Right lobe of liver (tissue), 6 donors: ENCODE data around the gene CYB5RL. TPM values are rescaled to one million over a fixed set of nuclear protein-coding genes. Genes with fewer than 3 reads are reported as not detected.
A peak's percentile ranks its signal among the peaks of the same experiment; 100 is the strongest.

Experiments used
- ATAC-seq, 4 donors: fragments of 200-7000 bp; cut with Tn5 transposase; one replicate each; pipeline ENCODE4 v1.9.1; 2020; ENCODE audit warnings: mild to moderate bottlenecking in 4 of 4, moderate library complexity in 4 of 4
- DNase-seq, 3 donors: peaks; one replicate each; pipeline ENCODE4 v3.0.0-alpha.2; 2020
- H3K27ac ChIP-seq, 3 donors: fragments of 200-600 bp; one replicate each; pipeline ENCODE4 v1.8.0; 2022
- H3K27me3 ChIP-seq, 2 donors: fragments of 200-600 bp; one replicate each; pipeline ENCODE4 v1.8.0; 2022
- H3K36me3 ChIP-seq, 4 donors: fragments of 200-600 bp; sonication (generic) in 1 of 4; one replicate each; pipeline versions ENCODE4 v1.5.1 to v1.8.0; 2017 to 2022; ENCODE audit warnings: control low read depth in 1 of 4
- H3K4me1 ChIP-seq, 4 donors: fragments of 200-600 bp; sonication (generic) in 1 of 4; one replicate each; pipeline versions ENCODE4 v1.5.1 to v1.8.0; 2017 to 2022; ENCODE audit warnings: control low read depth in 1 of 4
- H3K4me3 ChIP-seq, 3 donors: fragments of 200-600 bp; one replicate each; pipeline ENCODE4 v1.8.0; 2022
- H3K9me3 ChIP-seq, 4 donors: fragments of 200-600 bp; sonication (generic) in 1 of 4; one replicate each; pipeline versions ENCODE4 v1.5.1 to v1.8.0; 2017 to 2022; ENCODE audit warnings: control low read depth in 1 of 4
- POLR2A ChIP-seq: fragments of 450-650 bp; IDR thresholded peaks from one replicate; pipeline ENCODE4 v1.6.1; 2017; ENCODE audit warnings: antibody characterized with exemption, mild to moderate bottlenecking
- WGBS: methylation state at CpG from one replicate; pipeline ENCODE4 v1.1.6; 2018; ENCODE audit warnings: low coverage, low lambda C conversion rate; ENCODE audit not compliant: insufficient coverage; ENCODE audit errors: missing lambda C conversion rate; 5-methylcytosine and 5-hydroxymethylcytosine counted together
- intact Hi-C, 2 donors: fragments of 100-400 bp; cut with DNase I; formaldehyde crosslinking; loops; one replicate each; pipeline versions ENCODE4 v1.11.2 to v1.14.1; 2022
- total RNA-seq, 6 experiments: library from RNA; depleted of rRNA in 2 of 6; stranded (reverse); fragments of >200 nt in 2 of 6; fragmentation: NEBNext Ultra II Directional in 3 of 6; extraction: Animal tissue kit (Norgen Biotek cat#: 25700) in 3 of 6; gene quantifications; one replicate each; pipeline versions ENCODE4 v1.1.0 to v1.2.4, GENCODE V29; 2016 to 2023
- TF ChIP-seq, protein P1 (sequence below), 4 donors: fragments of 200-600 bp in 3 of 4; fragments of 450-650 bp in 1 of 4; IDR thresholded peaks; one replicate each; pipeline versions ENCODE4 v1.5.1 to v1.8.0; 2016 to 2022; ENCODE audit warnings: antibody characterized with exemption in 4 of 4, mild to moderate bottlenecking in 2 of 4
- donor health status: DM: no; HTN: yes; CAD: no.
- donor health status: DM: no; HTN: no; CAD: no.
- donor health status: DM: no; HTN: no; CAD: no.
- donor health status: DM: no; HTN: yes; CAD: no.
- donor health status: DM: no; HTN: yes; CAD: no.

The CYB5RL gene
- total RNA-seq, 6 experiments from 2014 or later: 2.5 to 4.6 (median 3.0) TPM

GRCh38 chr1:54163573-54163972 lies 36.3 kb downstream of the CYB5RL start:
- H3K27ac ChIP-seq: no peak overlapping the region
- no peaks in the 10 kb centered on the region for H3K4me1 ChIP-seq
- ATAC-seq: no peak
- TF ChIP-seq, protein P1, sequence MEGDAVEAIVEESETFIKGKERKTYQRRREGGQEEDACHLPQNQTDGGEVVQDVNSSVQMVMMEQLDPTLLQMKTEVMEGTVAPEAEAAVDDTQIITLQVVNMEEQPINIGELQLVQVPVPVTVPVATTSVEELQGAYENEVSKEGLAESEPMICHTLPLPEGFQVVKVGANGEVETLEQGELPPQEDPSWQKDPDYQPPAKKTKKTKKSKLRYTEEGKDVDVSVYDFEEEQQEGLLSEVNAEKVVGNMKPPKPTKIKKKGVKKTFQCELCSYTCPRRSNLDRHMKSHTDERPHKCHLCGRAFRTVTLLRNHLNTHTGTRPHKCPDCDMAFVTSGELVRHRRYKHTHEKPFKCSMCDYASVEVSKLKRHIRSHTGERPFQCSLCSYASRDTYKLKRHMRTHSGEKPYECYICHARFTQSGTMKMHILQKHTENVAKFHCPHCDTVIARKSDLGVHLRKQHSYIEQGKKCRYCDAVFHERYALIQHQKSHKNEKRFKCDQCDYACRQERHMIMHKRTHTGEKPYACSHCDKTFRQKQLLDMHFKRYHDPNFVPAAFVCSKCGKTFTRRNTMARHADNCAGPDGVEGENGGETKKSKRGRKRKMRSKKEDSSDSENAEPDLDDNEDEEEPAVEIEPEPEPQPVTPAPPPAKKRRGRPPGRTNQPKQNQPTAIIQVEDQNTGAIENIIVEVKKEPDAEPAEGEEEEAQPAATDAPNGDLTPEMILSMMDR (IDR thresholded peaks at IDR 0.05): no peak
- no peak for TF ChIP-seq POLR2A
- DNase-seq: no peak
- no peaks in the 10 kb centered on the region for H3K36me3 ChIP-seq
- 75% methylated on average over 4 of the region's 5 CpGs for WGBS
- H3K27me3 ChIP-seq: no peaks in the 10 kb centered on the region
- no peaks in the 10 kb centered on the region for H3K9me3 ChIP-seq
- intact Hi-C loops: no loop called here
- no peak overlapping the region for H3K4me3 ChIP-seq

DNA sequence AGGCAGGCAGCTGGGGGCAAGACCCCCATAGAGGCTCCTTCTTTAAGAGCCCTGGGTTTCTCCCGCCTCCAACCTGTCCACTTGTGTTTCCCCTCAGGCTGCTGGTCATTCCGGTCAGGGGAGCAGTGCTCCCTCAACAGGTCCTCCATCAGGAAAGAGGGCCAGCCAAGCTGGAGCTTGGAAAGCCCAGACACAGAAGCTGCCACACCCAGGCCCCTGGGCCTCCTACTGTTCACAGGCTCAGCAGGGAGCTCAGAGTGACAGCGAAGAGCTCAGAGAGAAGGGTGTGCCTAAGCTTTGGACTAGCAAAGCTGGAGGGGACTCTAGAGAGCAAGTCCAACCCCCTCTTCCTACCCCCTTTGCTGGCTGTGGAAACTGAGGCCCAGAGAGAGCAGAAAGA lies 36.8 kb downstream of the CYB5RL start:
- no peaks in the 10 kb centered on the region for H3K4me1 ChIP-seq
- intact Hi-C loops: no loop called here
- no peak overlapping the region for H3K27ac ChIP-seq
- DNase-seq: no peak
- no peaks in the 10 kb centered on the region for H3K27me3 ChIP-seq
- ATAC-seq: no peak
- WGBS: 82% methylated on average over 2 of the region's 3 CpGs
- no peaks in the 10 kb centered on the region for H3K36me3 ChIP-seq
- H3K9me3 ChIP-seq: no peaks in the 10 kb centered on the region
- H3K4me3 ChIP-seq: no peak overlapping the region
- TF ChIP-seq POLR2A: no peak
- TF ChIP-seq, protein P1 (IDR thresholded peaks at IDR 0.05): no peak

GRCh38 chr1:54161495-54162168 lies 38.2 kb downstream of the CYB5RL start:
- H3K4me1 ChIP-seq: no peaks in the 10 kb centered on the region
- no peaks in the 10 kb centered on the region for H3K27me3 ChIP-seq
- intact Hi-C loops: no loop called here
- H3K36me3 ChIP-seq: no peaks in the 10 kb centered on the region
- DNase-seq (no peak), ATAC-seq (no peak)
- no peak overlapping the region for H3K4me3 ChIP-seq
- 61% methylated on average over 5 of the region's 6 CpGs for WGBS
- no peak overlapping the region for H3K27ac ChIP-seq
- TF ChIP-seq, protein P1 (IDR thresholded peaks at IDR 0.05): no peak
- TF ChIP-seq POLR2A: no peak
- no peaks in the 10 kb centered on the region for H3K9me3 ChIP-seq

DNA sequence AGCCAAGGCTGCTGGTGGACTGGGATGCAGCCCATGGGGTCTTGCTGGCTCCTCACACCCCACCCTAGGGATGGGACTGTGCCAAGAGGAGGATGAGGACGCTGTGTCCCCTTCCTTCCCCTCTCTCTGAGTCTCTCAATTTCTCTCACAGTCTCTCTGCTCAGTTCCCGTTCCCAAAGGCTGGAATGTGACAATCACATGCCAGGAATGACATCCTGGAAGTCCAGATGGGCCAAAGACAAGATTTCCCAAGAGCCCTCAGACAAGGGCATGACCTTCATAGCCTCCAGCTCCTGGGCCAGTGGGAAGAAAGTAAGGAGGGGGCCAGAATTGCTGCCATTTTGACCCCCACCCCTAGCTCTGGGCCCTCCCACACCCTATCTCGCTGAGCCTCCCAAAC lies 39.5 kb downstream of the CYB5RL start:
- no peak overlapping the region for H3K27ac ChIP-seq
- no peak for TF ChIP-seq POLR2A
- TF ChIP-seq, protein P1 (IDR thresholded peaks at IDR 0.05): no peak

More for the DNA sequence above, 39.5 kb downstream of the CYB5RL start:
- DNase-seq: no peak
- H3K4me3 ChIP-seq: no peak overlapping the region
- ATAC-seq: peak in 1 of 4 donors; percentile 33
- H3K4me1 ChIP-seq: no peaks in the 10 kb centered on the region
- no peaks in the 10 kb centered on the region for H3K27me3 ChIP-seq
- H3K9me3 ChIP-seq: no peaks in the 10 kb centered on the region
- intact Hi-C loops: no loop called here
- WGBS: 36% methylated on average over 2 of the region's 3 CpGs
- no peaks in the 10 kb centered on the region for H3K36me3 ChIP-seq
